HG03175 (cell line): ENCODE results near the gene PDE10A.
"Not testable (repeated sequence)": the region's sequence is repeated elsewhere in the genome, so short reads cannot be mapped to it uniquely, and the experiment has no call there.

Experiments
- ATAC-seq: cut with Tn5 transposase; IDR thresholded peaks from one replicate; pipeline ENCODE4 v1.9.1; 2021; ENCODE audit warnings: mild to moderate bottlenecking, moderate library complexity; ENCODE audit not compliant: unreplicated experiment

PDE10A gene

DNA sequence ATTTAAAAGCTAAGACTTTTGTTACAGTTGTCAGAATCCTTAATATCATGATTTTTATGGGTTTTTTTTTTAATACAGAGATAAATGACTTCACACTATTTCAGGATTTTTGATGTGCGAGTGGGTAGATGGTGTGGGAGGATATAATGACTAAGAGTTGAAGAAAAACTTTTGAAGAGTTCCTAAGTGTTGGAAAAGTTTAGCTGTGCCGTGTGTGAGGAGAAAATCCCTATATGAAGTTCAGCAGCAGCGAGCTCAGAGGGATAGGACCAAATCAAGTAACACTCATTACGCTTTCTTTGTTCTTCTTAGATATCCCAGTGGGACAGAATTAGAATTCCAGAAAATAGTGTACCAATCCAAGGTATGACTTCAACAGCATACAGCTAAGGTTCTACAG is 34.1 kb downstream of the PDE10A start:
- ATAC-seq = no peak

DNA sequence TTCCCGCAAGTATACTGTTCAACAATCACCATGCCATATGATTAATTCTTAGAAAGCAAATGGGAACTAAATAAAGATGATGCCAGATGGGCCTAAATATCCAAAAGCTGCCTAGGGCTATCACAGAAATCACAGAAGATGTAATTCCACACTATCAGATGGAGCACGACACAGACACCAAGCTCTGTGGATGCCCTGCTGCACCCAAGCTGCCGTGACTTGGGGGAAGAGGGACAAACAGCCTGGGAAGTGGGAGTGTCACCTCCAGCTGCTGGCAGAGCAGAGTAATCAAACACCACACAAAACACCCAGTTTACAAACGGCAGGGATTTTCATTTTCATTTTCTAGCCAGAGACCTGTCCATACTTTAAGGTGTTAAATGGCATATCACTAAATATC is 35.7 kb downstream of the PDE10A start:
- ATAC-seq = no peak

DNA sequence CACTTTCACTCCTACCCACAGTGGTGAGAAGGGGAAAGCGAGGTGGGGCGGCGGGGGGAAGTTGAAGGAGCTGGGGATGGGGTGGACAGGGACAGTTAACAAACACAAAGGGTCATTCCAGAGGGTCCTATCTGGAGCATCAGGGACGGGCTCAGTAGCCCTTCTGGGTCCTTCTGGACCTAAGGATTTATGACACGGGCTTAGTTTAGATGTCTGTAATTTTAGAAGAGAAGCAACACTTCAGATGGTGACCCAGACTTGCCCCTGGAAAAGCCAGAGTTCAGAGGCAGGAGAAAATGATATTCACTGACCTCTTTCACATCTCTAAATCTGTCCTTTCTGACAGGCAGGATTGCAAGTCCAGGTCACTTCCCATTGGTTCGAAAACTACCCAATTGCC is 36.3 kb downstream of the PDE10A start:
- ATAC-seq = no peak

DNA sequence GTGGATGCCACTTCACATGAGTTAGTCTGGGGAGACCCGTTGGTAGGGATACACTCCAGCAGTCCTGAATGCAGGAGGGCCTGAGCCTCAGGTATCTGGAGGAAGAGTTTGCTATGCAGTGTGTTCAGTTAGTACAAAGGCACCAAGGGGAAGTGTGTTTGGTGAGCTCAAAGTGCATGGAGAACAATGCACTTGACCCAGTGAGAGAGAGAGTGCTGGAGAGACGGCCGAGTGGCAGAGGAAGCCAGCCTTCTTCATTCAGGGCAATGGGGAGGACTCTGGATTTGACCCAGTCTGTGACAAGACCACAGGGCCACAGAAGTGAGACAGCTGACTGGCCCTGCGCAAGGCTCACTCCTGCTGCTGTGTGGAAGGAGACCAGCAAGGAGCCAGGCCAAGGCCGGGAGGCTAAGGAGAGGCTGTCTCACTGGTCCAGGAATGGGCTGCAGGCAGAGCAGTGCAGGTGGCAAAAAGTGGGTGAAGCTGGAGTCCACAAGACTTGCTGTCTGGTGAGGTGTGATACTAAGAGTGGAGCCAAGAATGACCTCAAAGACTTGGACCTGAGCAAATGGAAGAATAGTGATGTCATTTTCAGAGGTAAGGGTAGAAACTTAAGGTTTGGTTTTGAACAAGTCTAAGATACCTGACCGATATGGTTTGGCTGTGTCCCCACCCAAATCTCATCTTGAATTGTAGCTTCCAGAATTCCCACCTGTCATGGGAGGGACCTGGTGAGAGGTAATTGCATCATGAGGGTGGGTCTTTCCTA is 38.0 kb downstream of the PDE10A start:
- no peak for ATAC-seq

DNA sequence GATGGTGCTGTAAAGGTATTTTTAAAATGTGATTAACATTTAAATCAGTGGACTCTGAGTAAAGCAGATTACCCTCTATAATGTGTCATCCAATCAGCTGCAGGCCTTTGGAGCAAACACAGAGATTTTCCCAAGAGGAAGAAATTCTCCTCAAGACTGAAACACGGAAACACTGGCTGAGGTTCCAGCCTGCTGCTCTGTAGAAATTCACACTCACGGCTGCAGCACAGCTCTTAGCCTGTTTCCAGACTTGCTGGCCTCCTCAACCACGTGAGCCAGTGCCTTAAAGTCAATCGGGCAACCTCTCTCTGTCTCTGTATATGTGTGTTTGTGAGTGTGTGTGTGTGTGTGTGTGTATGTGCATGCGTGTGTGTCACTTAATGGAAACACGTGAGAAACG is 41.1 kb downstream of the PDE10A start:
- ATAC-seq = no peak

DNA sequence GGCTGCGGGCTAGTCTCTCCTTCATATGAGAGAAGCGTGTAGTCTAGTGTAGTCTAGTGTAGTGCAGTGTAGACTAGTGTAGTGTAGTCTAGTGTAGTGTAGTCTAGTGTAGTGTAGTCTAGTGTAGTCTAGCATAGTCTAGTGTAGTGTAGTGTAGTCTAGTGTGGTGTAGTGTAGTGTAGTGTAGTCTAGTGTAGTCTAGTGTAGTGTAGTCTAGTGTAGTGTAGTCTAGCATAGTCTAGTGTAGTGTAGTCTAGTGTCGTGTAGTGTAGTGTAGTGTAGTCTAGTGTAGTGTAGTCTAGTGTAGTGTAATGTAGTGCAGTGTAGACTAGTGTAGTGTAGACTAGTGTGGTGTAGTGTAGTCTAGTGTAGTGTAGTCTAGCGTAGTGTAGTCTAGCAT is 44.1 kb downstream of the PDE10A start:
- not testable (repeated sequence) for ATAC-seq

DNA sequence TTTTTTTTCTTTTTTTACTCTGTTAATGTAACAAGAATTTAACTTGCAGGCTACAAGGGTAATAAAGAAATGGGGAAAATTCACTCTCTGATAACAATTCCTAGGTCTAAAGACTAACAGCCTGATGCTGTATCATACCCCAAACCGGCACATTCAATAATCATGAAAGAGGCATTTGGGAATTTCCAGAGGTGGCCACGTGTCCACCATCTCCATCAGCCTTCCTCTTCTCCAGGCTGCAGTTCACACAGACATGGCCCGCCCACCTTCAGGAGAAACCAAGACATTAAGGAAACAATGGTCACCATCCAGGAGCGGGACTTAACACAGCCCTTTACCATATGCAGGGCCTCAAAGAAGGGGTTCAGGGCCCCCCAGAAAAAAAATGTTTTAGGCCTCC is 44.8 kb downstream of the PDE10A start:
- ATAC-seq = no peak

DNA sequence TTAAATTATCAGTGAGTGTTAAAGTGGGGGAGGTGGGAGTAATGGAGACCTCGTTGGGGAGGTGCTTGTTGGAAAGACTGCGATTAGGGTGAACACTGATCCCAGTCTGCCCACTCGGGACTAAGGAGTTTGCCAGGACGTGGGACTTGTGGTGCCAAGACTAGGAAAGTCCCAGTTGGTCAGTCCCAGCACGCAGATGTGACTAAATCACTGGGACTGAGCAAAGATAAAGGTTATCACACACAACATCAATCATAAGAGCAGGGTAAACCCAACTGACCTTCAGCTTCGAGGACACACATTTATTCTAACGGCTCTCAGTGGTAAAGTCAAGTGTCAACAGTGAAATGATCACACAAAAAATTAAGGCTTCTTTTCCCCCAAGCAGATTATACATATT is 45.5 kb downstream of the PDE10A start:
- ATAC-seq = no peak

DNA sequence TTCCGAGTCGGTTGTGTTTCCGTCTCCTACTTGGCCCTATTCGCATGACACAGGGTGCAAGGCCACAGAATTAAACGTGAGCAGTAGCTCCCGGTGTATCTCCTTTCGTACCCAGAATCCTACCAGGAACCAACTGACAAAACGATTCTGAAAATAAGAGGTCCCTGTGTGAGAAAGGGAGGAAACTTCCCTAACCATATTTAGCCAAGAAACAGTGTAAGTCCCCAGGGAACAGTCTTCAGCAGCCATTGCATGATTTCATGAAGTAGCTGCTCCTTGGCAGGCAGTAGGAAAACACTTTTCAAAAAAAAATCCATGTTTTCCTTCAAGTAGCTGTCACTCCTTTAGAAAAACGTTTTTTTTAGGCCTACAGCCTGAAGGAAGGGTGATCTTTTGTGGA is 46.9 kb downstream of the PDE10A start:
- ATAC-seq = no peak

DNA sequence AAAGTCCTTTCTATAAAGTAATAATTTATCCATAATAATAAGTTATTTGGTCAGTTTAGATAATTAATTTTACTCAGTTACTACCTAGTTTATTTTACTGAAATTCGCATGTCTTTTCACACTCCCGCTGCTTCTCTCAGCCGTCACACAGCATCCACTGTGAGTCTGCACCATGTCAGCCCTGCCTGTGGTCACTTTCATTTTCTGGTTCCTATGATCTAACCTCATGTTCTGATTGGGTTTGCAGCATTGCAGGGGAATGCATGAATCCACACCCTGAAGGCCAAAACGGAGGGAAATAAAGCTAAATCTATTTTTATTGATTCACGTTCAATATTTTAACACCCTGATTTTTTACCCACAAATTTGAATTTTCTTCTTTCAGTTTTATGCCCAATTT is 47.4 kb downstream of the PDE10A start:
- no peak for ATAC-seq

DNA sequence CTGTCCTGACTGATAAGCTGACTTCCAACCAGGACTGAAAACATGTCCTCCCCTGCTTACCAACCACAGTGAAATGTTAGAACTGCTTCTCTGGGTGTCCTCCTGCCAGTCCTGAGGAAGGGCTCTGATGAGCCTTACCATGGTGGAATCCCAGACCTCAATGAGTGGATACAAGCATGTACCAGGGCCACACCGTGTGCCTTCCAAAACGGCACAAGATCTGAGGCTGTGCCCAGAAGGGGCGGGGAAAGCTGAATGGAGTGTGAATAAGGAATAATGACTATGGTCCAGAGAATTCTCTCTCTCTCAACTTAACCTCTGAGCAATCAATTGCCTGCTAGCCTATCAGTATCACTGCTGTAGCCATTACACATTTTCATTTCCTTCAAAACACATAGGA is 51.7 kb downstream of the PDE10A start:
- no peak for ATAC-seq

DNA sequence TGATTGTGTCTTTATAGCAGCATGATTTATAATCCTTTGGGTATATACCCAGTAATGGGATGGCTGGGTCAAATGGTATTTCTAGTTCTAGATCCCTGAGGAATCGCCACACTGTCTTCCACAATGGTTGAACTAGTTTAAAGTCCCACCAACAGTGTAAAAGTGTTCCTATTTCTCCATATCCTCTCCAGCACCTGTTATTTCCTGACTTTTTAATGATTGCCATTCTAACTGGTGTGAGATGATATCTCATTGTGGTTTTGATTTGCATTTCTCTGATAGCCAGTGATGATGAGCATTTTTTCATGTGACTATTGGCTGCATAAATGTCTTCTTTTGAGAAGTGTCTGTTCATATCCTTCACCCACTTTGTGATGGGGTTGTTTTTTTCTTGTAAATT is 54.5 kb downstream of the PDE10A start:
- ATAC-seq = not testable (repeated sequence)

DNA sequence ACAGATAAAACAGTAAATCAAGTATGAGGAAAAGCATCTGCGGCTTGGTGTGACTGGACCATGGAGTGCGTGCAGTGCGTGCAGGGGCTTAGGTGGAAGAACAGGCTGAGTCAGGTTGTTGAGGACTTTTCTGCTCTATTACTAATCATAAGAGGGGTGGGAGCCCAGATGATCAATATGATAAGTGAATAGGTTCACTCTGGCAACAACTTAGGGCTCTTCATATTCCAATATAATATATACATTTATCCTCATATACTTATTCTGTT is 56.4 kb downstream of the PDE10A start:
- ATAC-seq = no peak

DNA sequence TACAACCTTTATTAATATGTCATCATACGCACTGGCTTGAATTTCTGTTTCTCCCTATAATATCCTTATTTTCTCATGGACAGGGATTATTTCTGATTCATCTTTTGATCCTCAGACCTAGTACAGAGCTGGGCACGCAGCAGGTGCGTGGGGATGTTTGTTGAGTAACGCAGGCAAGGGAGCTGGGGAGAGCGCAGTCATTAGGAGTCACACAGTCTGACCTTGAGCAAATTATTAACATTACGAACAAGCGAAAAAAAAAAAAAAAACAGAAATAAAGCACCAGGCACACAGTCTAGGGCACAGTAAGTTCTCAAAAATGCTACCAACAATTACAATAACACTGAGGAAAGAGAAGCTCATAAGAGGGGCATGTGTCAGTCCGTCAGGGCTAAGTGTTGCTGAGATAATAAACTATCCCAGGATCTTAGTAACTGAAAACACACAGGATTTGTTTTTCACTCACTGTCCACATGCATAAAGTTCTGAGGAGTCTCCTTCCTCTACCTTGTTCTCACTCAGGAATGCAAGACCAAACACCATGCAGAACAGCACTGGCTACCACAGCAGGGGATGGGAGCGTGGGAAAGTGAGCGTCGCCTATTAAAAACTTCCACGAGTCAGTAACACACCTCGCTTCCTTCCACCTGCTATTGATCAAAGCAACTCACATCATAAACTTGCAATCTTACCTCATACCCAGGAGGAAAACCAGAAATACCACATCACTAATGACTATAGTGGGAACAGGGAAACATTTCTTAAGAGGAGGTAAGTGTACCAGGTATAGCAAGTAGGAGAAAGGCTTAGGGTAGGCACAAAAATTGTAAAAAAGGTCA is 56.9 kb downstream of the PDE10A start:
- no peak for ATAC-seq

DNA sequence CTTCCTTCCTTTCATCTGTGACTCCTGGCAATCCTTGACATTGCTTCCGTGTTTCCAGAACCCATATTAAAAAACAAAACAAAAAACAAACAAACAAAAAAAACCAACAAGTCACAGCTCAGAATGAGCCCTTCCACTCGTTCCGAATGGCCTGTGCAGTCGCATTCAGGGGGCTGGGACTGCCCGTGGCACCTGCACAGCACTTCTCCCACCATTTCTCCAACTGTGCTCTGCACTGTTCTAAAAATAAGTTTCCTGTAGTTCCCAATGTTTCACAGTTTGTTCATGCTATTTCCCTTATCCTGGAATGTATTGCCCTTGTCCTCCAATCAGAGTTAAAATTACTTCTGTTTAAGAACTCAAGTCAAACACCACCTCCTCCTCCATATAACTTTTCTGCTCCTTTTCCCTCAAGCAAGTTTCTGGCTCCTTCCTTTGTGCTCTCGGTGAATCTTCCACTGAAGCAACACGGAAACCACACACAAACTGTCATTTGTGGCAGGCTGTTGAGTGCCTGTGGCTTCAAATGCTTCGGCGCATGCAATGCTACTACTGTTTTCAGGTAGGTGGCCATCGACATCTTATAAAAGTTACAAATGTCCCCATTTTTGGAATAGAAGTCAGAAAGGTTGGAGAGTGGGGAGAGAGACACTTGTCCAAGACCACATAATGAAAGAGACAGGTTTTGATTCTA is 57.7 kb downstream of the PDE10A start:
- ATAC-seq = no peak

DNA sequence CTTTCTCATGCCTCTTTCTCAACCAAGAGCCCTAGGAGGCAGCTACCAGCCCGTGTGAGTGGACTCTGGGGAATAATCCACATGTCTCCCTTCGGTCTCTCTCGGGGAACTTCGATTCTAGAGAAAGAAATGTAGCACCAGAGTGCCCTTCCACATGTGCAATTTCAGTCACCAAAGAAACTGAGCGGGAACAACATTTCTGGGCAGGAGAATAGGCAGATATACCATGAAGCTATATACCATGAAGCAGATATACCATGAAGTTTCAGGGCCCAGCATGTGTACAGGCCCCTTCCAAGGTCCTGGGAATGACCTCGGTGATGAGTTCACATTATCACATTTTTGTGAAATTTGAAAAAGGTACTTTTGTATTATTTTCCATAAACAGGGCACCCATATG is 60.8 kb downstream of the PDE10A start:
- ATAC-seq = no peak

DNA sequence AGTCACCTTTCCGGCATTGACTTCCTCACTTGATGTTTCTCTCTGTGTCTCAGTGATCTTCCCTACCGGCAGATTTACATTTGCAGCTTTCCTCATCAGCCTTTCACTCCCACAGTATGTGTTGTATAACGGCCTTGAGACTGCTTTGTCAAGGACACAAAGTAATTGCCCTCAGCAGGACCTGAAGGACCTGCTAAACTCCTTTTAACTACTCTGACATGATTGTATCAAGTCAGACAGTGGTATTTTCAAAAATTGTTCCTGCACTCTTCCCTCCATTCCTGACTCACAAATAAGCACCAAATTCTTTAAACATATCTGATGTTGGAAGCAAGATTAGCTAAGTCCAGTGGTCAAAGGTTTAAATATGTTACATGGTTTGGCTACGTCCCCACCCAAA is 62.4 kb downstream of the PDE10A start:
- no peak for ATAC-seq

DNA sequence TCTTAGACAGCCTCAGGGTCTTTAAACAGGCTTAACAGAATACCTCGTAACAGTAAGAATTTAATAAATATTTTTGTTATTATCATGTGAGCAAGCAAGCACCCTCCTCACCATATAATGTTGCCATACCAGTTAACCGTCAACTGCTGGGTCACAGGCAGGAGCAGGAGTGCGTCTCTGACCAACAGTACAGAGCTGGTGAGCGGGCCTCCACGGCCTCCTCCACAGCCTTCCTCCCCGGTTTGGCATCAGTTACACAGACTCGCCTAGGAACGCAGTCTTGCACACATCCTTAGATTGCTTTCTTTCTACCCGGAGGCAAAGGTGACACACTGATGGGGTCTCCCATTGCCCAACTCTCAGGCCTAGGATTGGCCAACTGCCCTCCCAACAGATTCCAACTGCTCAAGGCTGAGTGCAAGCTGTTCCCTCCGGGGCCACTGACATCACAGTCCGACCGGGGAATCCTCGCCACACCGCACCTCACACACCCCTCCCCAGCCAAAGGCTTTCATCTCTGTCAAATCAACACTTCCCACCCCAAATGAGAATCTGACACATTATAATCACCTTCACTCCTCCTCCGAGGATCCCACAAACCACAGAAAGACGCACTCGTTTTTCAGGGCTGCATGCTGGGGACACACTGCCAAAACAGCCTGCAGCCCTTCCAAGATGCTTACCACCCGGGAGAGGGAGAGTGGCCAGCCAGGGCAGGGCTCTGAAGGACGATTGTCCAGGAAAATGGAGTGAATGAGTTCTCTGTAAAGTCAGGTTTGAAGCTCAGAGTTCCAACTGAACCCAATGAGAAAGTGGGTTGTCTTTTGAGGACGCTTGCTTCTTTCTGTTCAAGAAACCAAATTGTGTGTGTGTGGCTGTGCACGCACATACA is 63.2 kb downstream of the PDE10A start:
- no peak for ATAC-seq

DNA sequence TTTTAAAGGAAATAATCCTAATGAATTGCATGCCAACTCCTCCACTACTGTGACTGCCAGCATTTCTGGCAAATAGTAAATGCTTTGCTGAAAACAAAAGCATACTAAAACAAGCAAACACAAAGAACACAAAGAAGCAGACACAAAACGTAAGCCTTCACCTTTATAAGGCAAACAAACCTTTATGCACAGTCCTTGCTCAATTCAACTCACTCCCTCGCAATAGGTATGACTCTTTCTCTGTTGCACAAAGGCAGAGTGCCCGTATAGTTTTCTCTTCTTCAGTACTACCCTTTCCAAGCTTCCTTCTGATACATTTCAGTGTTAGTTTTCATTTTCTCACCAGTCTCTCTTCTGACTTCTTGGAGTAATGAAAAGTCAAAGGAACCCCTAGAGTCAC is 63.9 kb downstream of the PDE10A start:
- ATAC-seq = no peak

DNA sequence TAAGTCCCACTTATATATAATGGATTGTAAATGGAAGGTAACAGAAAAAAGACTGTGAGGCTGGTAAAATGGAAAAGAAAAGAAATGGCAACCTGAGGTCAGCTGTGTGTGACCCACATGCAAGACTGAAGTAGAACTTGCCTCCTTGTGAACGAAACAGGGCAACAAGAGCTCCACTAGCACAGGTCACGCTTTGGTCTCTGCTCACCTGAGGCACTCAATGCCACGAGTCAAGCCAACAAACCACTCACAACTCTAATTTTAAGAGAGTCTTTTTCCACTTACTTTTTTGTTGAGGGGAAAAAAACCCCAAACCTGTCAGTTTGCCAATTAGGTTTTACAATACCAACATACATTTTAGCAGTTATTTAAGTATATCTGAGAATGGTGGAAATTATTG is 65.2 kb downstream of the PDE10A start:
- ATAC-seq = no peak
